SU-DHL-6 (cell line): Measurements from ENCODE around the gene MPZL2.

ENCODE experiments used
- EZH2phosphoT487 ChIP-seq: fragments of 200-600 bp; sonication (generic), shearing (Covaris generic); conservative IDR thresholded peaks from 2 replicates; pipeline ENCODE4 v1.6.1; 2018; ENCODE audit warnings: mild to moderate bottlenecking, antibody characterized with exemption, low read length, moderate library complexity, mixed read lengths
- TF ChIP-seq, protein P1 (sequence below): fragments of 200-600 bp; sonication (generic); IDR thresholded peaks from one replicate; pipeline ENCODE4 v1.5.1; 2017; ENCODE audit warnings: antibody characterized with exemption, mild to moderate bottlenecking, low read length, moderate library complexity; ENCODE audit not compliant: insufficient read depth, poor library complexity, severe bottlenecking

DNA sequence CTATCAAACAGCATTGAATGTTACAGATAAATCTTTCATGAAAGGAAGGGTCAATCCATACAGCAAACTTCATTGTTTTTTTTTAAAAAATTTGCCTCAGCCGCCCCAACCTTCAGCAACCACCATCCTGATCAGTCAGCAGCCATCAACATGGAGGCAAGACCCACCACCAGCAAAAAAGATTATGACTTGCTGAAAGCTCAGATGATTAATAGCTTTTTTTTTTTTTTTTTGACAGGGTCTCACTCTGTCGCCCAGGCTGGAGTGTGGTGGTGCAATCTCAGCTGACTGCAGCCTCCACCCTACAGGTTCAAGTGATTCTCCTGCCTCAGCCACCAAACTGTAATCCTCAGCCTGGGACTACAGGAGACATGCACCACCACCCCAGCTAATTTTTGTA, 22.4 kb upstream of the MPZL2 start:
- TF ChIP-seq, protein P1, sequence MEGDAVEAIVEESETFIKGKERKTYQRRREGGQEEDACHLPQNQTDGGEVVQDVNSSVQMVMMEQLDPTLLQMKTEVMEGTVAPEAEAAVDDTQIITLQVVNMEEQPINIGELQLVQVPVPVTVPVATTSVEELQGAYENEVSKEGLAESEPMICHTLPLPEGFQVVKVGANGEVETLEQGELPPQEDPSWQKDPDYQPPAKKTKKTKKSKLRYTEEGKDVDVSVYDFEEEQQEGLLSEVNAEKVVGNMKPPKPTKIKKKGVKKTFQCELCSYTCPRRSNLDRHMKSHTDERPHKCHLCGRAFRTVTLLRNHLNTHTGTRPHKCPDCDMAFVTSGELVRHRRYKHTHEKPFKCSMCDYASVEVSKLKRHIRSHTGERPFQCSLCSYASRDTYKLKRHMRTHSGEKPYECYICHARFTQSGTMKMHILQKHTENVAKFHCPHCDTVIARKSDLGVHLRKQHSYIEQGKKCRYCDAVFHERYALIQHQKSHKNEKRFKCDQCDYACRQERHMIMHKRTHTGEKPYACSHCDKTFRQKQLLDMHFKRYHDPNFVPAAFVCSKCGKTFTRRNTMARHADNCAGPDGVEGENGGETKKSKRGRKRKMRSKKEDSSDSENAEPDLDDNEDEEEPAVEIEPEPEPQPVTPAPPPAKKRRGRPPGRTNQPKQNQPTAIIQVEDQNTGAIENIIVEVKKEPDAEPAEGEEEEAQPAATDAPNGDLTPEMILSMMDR, result no peak
- TF ChIP-seq EZH2phosphoT487, result no peak
